Activated naive CD8-positive, alpha-beta T cell (primary cell): ENCODE data around the gene KCNC4.

ENCODE experiments used
- H3K27ac Mint-ChIP-seq: one replicate; pipeline ENCODE4 v1.8.0; 2021; ENCODE audit warnings: mixed read lengths
- H3K27me3 Mint-ChIP-seq: one replicate; pipeline ENCODE4 v1.8.0; 2021; ENCODE audit warnings: mixed read lengths
- H3K36me3 Mint-ChIP-seq: one replicate; pipeline ENCODE4 v1.8.0; 2021; ENCODE audit warnings: mixed read lengths
- H3K4me1 Mint-ChIP-seq: one replicate; pipeline ENCODE4 v1.8.0; 2021; ENCODE audit warnings: low read depth, mixed read lengths
- H3K4me3 Mint-ChIP-seq: one replicate; pipeline ENCODE4 v1.8.0; 2021; ENCODE audit warnings: mild to moderate bottlenecking, mixed read lengths
- H3K9me3 Mint-ChIP-seq: one replicate; pipeline ENCODE4 v1.8.0; 2021; ENCODE audit warnings: low read depth, mixed read lengths

KCNC4 gene

GRCh38 chr1:110209715-110210603 is at the start of gene KCNC4:
Gene KCNC4, plus strand, starts transcription at chr1:110210314. Its CDS starts 1,186 bp downstream, at chr1:110211500.
- no peaks in the 10 kb centered on the region for H3K27me3 Mint-ChIP-seq
- peaks cover 51% of the 10 kb centered on the region for H3K4me1 Mint-ChIP-seq
- H3K27ac Mint-ChIP-seq = peak within 1 kb of the TSS; percentile 70
- peak within 1 kb of the TSS; percentile 86 for H3K4me3 Mint-ChIP-seq
- no peaks in the 10 kb centered on the region for H3K36me3 Mint-ChIP-seq
- H3K9me3 Mint-ChIP-seq = no peaks in the 10 kb centered on the region

- Mint-ChIP-seq H3K4me3 (no peak overlapping the region), H3K9me3 (no peaks in the 10 kb centered on the region), H3K4me1 (no peaks in the 10 kb centered on the region), H3K27ac (no peak overlapping the region), H3K27me3 (peaks cover 24% of the 10 kb centered on the region), H3K36me3 (no peaks in the 10 kb centered on the region)
Observed at GRCh38 chr1:110160538-110161100, 49.5 kb upstream of the KCNC4 start.

GRCh38 chr1:110161165-110161564 is 48.9 kb upstream of the KCNC4 start:
- H3K9me3 Mint-ChIP-seq = no peaks in the 10 kb centered on the region
- peaks cover 23% of the 10 kb centered on the region for H3K27me3 Mint-ChIP-seq
- H3K27ac Mint-ChIP-seq = no peak overlapping the region
- H3K36me3 Mint-ChIP-seq = no peaks in the 10 kb centered on the region
- H3K4me3 Mint-ChIP-seq = no peak overlapping the region
- no peaks in the 10 kb centered on the region for H3K4me1 Mint-ChIP-seq

GRCh38 chr1:110161849-110162248 is 48.3 kb upstream of the KCNC4 start:
- Mint-ChIP-seq H3K9me3 (no peaks in the 10 kb centered on the region), H3K27me3 (peaks cover 16% of the 10 kb centered on the region), H3K4me3 (no peak overlapping the region), H3K4me1 (no peaks in the 10 kb centered on the region), H3K36me3 (no peaks in the 10 kb centered on the region), H3K27ac (no peak overlapping the region)

- no peak overlapping the region for H3K27ac Mint-ChIP-seq
- peaks cover 10% of the 10 kb centered on the region for H3K27me3 Mint-ChIP-seq
- H3K4me1 Mint-ChIP-seq = no peaks in the 10 kb centered on the region
- H3K9me3 Mint-ChIP-seq = no peaks in the 10 kb centered on the region
- H3K4me3 Mint-ChIP-seq = no peak overlapping the region
- H3K36me3 Mint-ChIP-seq = no peaks in the 10 kb centered on the region
Observed at GRCh38 chr1:110163591-110163990, 46.5 kb upstream of the KCNC4 start.

- H3K4me3 Mint-ChIP-seq = no peak overlapping the region
- no peak overlapping the region for H3K27ac Mint-ChIP-seq
- no peaks in the 10 kb centered on the region for H3K9me3 Mint-ChIP-seq
- H3K36me3 Mint-ChIP-seq = no peaks in the 10 kb centered on the region
- H3K4me1 Mint-ChIP-seq = no peaks in the 10 kb centered on the region
- H3K27me3 Mint-ChIP-seq = peaks cover 10% of the 10 kb centered on the region
Observed at GRCh38 chr1:110164725-110165350, 45.3 kb upstream of the KCNC4 start.

GRCh38 chr1:110165761-110166231 is 44.3 kb upstream of the KCNC4 start:
- H3K4me1 Mint-ChIP-seq = no peaks in the 10 kb centered on the region
- H3K27me3 Mint-ChIP-seq = peaks cover 4% of the 10 kb centered on the region
- H3K36me3 Mint-ChIP-seq = no peaks in the 10 kb centered on the region

GRCh38 chr1:110166861-110167260 is 43.3 kb upstream of the KCNC4 start:
- Mint-ChIP-seq H3K27ac (no peak overlapping the region), H3K4me3 (no peak overlapping the region), H3K36me3 (no peaks in the 10 kb centered on the region), H3K9me3 (no peaks in the 10 kb centered on the region), H3K4me1 (no peaks in the 10 kb centered on the region), H3K27me3 (peaks cover 6% of the 10 kb centered on the region)

More at GRCh38 chr1:110165761-110166231, 44.3 kb upstream of the KCNC4 start:
- Mint-ChIP-seq H3K9me3 (no peaks in the 10 kb centered on the region), H3K4me3 (no peak overlapping the region), H3K27ac (no peak overlapping the region)

- Mint-ChIP-seq H3K4me3 (no peak overlapping the region), H3K36me3 (no peaks in the 10 kb centered on the region), H3K9me3 (no peaks in the 10 kb centered on the region), H3K27me3 (peaks cover 7% of the 10 kb centered on the region), H3K4me1 (no peaks in the 10 kb centered on the region), H3K27ac (no peak overlapping the region)
Observed at GRCh38 chr1:110170766-110171733, 39.1 kb upstream of the KCNC4 start.

GRCh38 chr1:110172001-110172400 is 38.1 kb upstream of the KCNC4 start:
- H3K27me3 Mint-ChIP-seq = peaks cover 7% of the 10 kb centered on the region
- no peak overlapping the region for H3K27ac Mint-ChIP-seq
- H3K4me3 Mint-ChIP-seq = no peak overlapping the region
- H3K4me1 Mint-ChIP-seq = no peaks in the 10 kb centered on the region
- H3K36me3 Mint-ChIP-seq = no peaks in the 10 kb centered on the region
- no peaks in the 10 kb centered on the region for H3K9me3 Mint-ChIP-seq

GRCh38 chr1:110173466-110174105 is 36.5 kb upstream of the KCNC4 start:
- H3K9me3 Mint-ChIP-seq = no peaks in the 10 kb centered on the region
- H3K27ac Mint-ChIP-seq = no peak overlapping the region
- H3K27me3 Mint-ChIP-seq = peaks cover 7% of the 10 kb centered on the region
- H3K4me1 Mint-ChIP-seq = no peaks in the 10 kb centered on the region
- no peaks in the 10 kb centered on the region for H3K36me3 Mint-ChIP-seq
- no peak overlapping the region for H3K4me3 Mint-ChIP-seq

- Mint-ChIP-seq H3K4me3 (no peak overlapping the region), H3K27me3 (peaks cover 7% of the 10 kb centered on the region), H3K4me1 (no peaks in the 10 kb centered on the region), H3K9me3 (no peaks in the 10 kb centered on the region), H3K27ac (no peak overlapping the region), H3K36me3 (no peaks in the 10 kb centered on the region)
Observed at GRCh38 chr1:110174961-110175360, 35.2 kb upstream of the KCNC4 start.

- no peaks in the 10 kb centered on the region for H3K9me3 Mint-ChIP-seq
Observed at GRCh38 chr1:110176299-110176956, 33.7 kb upstream of the KCNC4 start.

More at GRCh38 chr1:110176299-110176956, 33.7 kb upstream of the KCNC4 start:
- no peaks in the 10 kb centered on the region for H3K36me3 Mint-ChIP-seq
- no peak overlapping the region for H3K27ac Mint-ChIP-seq
- H3K4me3 Mint-ChIP-seq = no peak overlapping the region
- no peaks in the 10 kb centered on the region for H3K4me1 Mint-ChIP-seq
- peaks cover 7% of the 10 kb centered on the region for H3K27me3 Mint-ChIP-seq
